ENCODE data around the gene EDNRA.

The EDNRA gene

DNA sequence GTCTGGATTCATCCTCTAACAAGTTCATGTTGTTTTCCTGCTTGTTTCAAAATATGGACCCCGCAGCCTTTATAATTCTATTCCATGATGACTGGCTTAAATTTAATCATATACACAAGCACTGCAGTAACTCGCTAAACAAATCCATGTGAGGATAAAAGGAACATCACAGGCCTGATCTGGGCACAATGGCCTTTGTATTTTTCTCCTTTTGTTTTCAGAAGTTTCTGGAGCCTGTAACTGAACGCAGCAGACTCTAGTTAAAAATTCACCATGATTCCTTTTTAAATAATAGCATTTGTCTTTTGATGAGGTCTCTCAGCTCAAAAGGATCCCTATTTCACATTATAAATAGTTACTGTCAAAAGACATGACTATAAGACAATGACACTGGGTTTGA lies 106.1 kb downstream of the EDNRA start:
- peak in 5 of 58 donors; percentile 0 to 56 (median 2) for DNase-seq

DNA sequence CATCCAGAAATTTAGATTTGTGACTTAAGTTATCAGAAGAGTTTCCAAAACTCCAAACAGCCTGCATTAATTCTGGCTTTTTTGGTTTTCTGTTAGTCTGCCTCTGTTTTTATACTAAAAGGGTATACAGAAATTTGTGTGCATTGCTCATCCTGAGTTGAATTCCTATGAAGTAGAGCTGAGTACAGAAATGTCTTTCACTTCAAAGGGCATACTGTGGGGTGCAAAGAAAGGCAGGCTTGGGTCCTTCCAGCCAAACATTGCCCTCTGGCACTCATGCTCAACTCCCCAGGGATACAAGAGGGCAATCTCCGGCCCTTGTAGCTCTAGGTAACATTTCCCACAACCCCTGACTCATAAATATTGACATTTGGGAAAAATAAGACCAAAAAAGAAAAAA lies 108.7 kb downstream of the EDNRA start:
- DNase-seq: peak in 5 of 58 donors; percentile 1 to 19 (median 3)

DNA sequence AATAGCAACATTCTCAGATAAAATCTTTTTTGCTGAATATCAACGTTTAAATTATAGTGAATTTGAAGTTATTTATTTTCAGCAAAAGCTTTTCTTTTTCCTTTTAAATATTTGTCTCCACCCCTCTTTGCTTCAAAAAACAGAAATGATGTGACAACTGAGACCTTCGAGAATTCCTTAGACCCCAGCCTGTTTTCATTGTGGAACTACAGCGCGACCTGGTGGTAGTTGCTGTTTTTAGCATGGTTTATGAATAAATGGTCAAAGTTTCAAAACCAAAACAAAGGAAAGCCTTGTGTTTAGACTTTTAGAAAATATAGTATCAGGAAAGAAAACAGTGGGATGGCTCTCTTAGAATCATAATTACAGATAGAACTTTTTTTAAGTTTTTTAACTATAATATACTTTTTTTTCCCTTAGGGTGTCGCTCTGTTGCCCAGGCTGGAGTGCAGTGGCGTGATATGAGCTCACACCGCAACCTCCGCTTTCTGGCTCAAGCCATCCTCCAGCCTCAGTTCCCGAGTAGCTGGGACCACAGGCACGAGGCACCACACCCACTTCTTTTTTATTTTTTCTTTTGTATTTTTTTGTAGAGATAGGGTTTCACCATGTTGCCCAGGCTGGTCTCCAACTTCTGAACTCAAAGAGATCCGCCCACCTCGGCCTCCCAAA lies 109.5 kb downstream of the EDNRA start:
- DNase-seq: peak in 46 of 58 donors; percentile 1 to 72 (median 28)

DNA sequence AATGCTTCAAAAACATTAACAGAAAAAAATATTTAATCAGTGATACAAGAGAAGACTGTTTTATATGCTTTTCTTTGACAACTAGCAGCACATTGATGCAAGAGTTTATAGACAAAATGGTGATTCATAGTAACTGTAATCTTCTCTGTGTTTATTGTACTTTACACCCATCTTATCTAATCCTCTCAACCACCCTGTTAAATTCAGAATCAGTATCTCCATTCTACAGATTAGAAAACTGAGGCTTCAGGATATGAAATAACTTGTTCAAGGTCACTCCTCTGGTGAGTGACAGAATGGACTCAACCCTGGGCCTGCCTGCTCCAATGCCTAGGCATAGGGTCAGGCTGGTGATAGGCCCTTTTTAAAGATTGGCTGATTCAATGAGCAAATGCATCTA lies 110.2 kb downstream of the EDNRA start:
- no peak for DNase-seq

DNA sequence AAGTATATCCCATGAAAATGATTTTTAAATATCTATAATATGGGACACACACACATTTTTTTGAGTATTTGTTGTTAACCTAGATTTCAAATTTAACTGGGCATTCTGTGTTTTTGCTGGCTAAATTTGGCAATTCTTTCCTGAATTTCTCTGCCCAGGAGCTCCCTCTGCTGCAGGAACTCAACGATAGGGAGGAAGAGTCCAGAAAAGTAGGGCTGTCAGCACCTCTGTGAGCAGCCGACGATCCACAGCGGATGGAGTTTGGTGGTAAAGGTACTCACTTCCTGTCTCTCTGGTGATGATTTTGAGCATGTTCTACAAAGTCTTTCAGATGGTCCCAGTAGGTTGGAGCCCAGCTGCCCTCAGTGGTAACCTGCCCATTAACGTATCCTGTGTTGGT lies 113.2 kb downstream of the EDNRA start:
- no peak for DNase-seq

Measured in anterior cingulate cortex (tissue), 58 donors.